HL-60 (cell line): Measurements from ENCODE around the gene DIDO1.
A peak's percentile ranks its signal among the peaks of the same experiment; 100 is the strongest.

Source experiments
- DNase-seq, 2 experiments: peaks; one replicate each; pipeline ENCODE4 v3.0.0-alpha.2; 2010 to 2020; ENCODE audit warnings: low read depth in 1 of 2, low spot score in 1 of 2
- H3K27ac ChIP-seq: fragments of 250-450 bp; sonication (Bioruptor Pico); replicated peaks from 2 replicates; pipeline ENCODE4 v1.5.1; 2020; ENCODE audit warnings: mild to moderate bottlenecking, moderate library complexity
- H3K27me3 ChIP-seq: fragments of 250-450 bp; sonication (Bioruptor Pico); 2 replicates; pipeline ENCODE4 v1.5.1; 2021; ENCODE audit warnings: mild to moderate bottlenecking, moderate library complexity; ENCODE audit not compliant: insufficient read depth, poor library complexity, severe bottlenecking
- H3K4me3 ChIP-seq: replicated peaks from 2 replicates; pipeline ENCODE4 v1.5.1; 2011; ENCODE audit warnings: mild to moderate bottlenecking, control low read depth, low read length; ENCODE audit not compliant: insufficient read depth
- GABPA ChIP-seq: IDR thresholded peaks from 2 replicates; pipeline ENCODE4 v1.6.1; 2012; ENCODE audit warnings: low read depth
- POLR2AphosphoS5 ChIP-seq: IDR thresholded peaks from 2 replicates; pipeline ENCODE4 v1.6.1; 2012; ENCODE audit warnings: low read depth
- SPI1 ChIP-seq: IDR thresholded peaks from 2 replicates; pipeline ENCODE4 v1.6.1; 2012; ENCODE audit warnings: low read depth, mild to moderate bottlenecking, borderline replicate concordance
- TF ChIP-seq, protein P1 (sequence below): IDR thresholded peaks from one replicate; pipeline ENCODE4 v1.5.1; 2011; ENCODE audit warnings: low read length, control low read depth, inconsistent platforms; ENCODE audit not compliant: insufficient read depth
- TF ChIP-seq, protein P2 (sequence below): IDR thresholded peaks from 2 replicates; pipeline ENCODE4 v1.6.1; 2012; ENCODE audit warnings: low read depth; ENCODE audit not compliant: insufficient replicate concordance

Gene DIDO1

DNA sequence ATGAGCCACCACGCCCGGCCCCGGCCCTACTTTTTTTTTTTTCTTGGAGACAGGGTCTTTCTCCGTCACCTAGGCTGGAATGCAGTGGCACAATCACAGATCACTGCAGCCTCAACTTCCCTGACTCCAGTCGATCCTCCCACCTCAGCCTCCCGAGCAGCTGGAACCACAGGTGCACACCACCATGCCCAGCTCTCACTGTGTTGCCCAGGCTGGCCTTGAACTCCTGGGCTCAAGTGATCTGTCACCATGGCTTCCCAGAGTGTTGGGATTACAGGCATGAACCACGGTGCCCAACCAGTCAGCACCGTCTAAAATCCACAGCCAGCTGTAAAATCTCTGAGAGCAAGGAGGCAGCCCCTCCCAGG, 43.6 kb upstream of the DIDO1 start:
- H3K27me3 ChIP-seq, result peaks cover 27% of the 10 kb centered on the region
- no peak overlapping the region for H3K27ac ChIP-seq
- no peak for TF ChIP-seq SPI1
- TF ChIP-seq POLR2AphosphoS5, result no peak
- TF ChIP-seq GABPA, result no peak
- TF ChIP-seq, protein P1, sequence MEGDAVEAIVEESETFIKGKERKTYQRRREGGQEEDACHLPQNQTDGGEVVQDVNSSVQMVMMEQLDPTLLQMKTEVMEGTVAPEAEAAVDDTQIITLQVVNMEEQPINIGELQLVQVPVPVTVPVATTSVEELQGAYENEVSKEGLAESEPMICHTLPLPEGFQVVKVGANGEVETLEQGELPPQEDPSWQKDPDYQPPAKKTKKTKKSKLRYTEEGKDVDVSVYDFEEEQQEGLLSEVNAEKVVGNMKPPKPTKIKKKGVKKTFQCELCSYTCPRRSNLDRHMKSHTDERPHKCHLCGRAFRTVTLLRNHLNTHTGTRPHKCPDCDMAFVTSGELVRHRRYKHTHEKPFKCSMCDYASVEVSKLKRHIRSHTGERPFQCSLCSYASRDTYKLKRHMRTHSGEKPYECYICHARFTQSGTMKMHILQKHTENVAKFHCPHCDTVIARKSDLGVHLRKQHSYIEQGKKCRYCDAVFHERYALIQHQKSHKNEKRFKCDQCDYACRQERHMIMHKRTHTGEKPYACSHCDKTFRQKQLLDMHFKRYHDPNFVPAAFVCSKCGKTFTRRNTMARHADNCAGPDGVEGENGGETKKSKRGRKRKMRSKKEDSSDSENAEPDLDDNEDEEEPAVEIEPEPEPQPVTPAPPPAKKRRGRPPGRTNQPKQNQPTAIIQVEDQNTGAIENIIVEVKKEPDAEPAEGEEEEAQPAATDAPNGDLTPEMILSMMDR, result no peak
- TF ChIP-seq, protein P2, sequence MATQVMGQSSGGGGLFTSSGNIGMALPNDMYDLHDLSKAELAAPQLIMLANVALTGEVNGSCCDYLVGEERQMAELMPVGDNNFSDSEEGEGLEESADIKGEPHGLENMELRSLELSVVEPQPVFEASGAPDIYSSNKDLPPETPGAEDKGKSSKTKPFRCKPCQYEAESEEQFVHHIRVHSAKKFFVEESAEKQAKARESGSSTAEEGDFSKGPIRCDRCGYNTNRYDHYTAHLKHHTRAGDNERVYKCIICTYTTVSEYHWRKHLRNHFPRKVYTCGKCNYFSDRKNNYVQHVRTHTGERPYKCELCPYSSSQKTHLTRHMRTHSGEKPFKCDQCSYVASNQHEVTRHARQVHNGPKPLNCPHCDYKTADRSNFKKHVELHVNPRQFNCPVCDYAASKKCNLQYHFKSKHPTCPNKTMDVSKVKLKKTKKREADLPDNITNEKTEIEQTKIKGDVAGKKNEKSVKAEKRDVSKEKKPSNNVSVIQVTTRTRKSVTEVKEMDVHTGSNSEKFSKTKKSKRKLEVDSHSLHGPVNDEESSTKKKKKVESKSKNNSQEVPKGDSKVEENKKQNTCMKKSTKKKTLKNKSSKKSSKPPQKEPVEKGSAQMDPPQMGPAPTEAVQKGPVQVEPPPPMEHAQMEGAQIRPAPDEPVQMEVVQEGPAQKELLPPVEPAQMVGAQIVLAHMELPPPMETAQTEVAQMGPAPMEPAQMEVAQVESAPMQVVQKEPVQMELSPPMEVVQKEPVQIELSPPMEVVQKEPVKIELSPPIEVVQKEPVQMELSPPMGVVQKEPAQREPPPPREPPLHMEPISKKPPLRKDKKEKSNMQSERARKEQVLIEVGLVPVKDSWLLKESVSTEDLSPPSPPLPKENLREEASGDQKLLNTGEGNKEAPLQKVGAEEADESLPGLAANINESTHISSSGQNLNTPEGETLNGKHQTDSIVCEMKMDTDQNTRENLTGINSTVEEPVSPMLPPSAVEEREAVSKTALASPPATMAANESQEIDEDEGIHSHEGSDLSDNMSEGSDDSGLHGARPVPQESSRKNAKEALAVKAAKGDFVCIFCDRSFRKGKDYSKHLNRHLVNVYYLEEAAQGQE, result no peak
- H3K4me3 ChIP-seq, result no peak overlapping the region
- DNase-seq, result no peak

DNA sequence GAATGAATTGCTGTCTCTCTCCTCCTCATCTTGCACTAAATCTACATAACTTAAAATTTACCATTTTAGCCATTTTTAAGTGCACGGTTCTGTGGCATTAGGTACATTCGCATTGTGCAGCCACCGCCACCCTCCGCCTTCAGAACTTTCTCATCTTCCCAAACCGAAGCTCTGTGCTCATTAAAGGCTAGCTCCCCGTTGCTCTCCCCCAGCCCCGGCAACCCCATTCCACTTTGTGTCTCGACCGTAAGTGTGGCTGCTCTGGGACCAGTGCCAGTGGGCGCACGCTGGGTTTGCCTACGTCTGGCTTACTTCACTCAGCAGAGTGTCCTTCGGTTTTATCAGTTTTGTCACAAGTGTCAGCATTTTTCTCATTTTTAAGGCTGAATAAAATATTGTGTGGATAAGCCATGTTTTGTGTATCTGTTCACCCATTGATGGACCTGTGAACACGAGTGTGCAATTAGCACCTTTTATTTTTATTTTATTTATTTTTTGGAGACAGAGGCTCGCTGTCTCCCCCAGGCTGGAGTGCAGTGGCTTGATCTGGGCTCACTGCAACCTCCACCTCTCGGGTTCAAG, 43.0 kb upstream of the DIDO1 start:
- TF ChIP-seq GABPA (no peak), SPI1 (no peak), POLR2AphosphoS5 (no peak; the same call in 1 of the 2 replicates)
- TF ChIP-seq, protein P2, result no peak
- no peak for DNase-seq
- Histone ChIP-seq H3K4me3 (no peak overlapping the region), H3K27me3 (peaks cover 21% of the 10 kb centered on the region), H3K27ac (no peak overlapping the region)

DNA sequence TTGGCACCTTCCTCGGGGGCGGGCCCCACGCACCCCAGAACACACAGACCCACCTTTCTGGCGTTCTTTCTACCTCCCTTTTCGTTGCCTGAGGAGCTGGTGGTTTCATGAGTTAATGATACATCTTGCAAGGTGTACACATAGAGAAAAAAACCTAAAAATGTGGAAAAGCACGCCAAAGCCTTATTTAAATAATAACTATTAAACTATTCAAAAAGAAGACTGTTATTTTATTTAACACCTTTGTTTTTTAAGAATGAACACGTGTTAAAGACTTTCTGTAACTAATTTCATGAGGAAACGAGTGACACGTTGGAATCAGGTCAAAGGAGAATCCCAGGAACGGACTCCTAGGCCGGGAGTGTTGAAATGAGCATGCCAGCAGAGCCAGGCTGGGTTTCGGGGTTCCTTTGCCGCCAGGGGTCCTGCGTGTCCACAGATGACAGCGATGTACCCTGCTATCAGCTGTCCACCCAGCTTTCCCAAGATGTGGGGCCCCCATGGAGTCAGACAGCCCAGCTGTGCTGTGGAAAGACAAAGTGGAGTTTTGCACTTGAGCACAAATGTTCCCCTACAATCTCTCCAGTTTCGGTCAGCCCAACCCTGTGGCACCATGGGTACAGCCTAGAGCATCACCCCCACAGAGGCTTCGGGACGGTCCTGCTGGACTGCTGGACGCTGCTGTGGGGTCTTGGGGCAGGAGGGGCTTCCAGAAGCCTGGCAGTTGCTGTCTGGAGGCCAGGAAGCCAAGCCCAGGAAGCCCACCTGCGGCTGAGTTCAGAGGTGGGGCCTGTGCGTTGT, 42.3 kb upstream of the DIDO1 start:
- Histone ChIP-seq H3K27ac (no peak overlapping the region), H3K27me3 (peaks cover 14% of the 10 kb centered on the region), H3K4me3 (no peak overlapping the region)
- no peak for TF ChIP-seq SPI1
- TF ChIP-seq, protein P1, result no peak
- TF ChIP-seq, protein P2, result no peak
- no peak for TF ChIP-seq POLR2AphosphoS5
- no peak for TF ChIP-seq GABPA
- DNase-seq, result peak in 1 of 2 experiments; percentile 18
